Inferior parietal cortex (tissue), 1 donor: Measurements from ENCODE around the gene TRMT1.
A peak's percentile ranks its signal among the peaks of the same experiment; 100 is the strongest.

Source experiments
- DNase-seq: peaks from one replicate; pipeline ENCODE4 v3.0.0-alpha.2; 2016; ENCODE audit errors: extremely low spot score

Gene TRMT1

DNA sequence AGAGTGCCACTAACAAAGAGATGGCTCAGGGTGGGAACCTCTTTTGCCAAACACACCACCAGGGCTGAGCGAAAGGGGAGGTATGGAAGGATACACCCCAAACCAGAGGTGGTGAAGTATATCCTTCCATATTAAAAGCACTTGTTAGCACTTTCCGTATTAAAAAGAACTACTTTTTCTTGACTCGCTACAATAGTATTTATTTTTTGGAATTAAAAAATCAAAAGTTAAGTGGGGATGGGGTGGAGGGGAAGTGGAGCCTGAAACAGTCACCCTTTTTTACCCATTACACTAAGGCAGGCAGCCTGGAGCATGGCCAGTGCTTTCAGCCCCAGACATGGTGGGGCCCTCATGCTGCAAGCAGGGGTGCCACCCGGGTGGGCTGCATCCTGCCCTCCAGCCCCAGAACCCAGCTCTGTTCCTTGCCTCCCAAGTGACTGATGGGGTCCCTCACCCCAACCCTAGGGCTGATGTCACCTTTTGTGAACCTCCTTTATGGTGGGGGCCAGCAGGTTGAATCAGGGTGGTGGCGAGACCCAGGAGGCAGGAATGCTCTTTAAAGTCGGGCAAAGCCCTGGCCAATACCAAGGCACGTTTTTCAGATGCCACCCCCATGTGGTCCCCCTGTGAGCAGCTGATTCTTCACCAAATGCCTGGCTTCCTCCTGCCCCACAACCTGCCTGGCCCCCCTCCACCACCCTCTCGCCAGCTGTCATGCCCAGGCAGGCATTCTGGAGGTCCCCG is 44.9 kb downstream of the TRMT1 start:
- no peak for DNase-seq

DNA sequence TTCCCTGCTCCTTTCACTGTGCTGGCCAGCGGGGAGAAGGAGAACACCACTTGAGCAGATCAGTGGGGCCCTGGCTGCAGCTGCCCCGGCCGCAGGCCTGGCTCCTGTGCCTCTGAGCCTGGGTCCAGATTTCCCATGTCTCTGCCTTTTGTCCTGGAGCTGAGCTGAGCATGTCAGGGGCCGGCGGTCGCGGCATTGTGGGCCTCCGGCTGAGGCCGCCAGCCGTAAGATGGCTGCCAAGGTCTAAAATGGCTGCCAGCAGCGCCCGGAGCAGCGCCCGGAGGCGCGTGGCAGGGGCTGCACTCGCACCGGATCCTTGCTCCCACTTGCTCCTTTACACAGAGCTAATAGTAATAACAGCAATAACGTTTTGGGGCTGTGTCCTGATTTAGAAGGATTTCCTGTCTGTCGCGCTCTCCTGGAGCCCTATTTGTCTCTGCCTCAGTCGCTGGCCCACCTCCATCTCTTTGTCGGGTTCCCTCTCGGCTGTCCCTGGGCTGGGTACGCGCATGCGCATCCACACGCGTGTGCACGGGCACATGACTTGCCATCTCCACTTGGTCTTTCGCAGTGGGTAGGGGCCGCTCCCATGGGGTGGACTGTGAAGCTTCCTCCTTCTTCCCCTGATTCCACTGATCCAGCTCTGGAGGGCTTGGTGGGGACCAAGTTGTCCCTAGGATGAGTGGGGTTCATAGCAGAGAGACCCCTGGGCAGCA is 46.0 kb downstream of the TRMT1 start:
- no peak for DNase-seq

DNA sequence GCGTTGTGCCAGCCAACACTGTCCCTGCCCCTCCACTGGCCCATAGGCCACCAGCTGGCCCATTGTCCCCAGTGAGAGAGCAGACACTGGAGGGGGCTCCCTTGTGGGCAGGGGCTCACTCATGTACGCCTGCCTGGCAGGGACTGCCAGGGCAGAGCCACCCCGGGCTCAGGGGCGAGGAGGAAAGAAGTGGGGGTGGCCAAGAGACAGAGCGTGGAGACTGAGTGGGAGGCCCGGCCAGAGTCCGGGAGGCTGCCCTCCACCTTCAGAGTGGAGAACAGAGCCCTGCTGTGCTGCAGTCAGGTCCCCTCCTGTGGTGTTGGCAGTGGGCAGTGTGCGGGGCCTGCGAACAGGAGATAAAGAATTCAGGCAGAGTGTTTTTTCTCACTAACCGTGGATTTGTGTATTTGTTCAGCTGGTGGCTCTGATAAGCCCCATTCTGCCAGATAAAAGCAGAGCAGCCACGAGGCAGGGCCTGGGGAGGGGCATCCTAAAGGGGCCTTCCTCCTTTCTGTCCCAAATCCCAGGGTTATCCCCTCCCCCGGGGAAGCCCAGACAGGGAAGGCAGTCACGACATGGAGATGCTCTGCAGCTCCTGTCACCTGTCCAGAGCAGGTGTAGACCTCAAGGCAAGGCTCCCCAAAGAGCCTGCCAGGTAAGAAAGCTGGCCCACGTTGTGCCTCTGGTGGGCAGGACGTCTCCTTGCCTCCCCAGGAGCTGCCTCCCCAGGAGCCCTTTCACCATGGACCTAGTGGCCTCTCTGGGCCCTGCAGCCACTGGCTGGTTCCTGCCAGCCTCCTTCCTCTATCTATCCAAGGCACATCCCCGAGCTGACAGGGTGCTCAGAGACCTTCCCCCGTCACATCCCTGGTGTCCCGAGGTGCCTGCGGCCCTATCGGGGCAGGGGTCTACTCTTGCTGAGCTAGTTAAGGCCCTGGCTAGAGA is 46.9 kb downstream of the TRMT1 start:
- DNase-seq: no peak

DNA sequence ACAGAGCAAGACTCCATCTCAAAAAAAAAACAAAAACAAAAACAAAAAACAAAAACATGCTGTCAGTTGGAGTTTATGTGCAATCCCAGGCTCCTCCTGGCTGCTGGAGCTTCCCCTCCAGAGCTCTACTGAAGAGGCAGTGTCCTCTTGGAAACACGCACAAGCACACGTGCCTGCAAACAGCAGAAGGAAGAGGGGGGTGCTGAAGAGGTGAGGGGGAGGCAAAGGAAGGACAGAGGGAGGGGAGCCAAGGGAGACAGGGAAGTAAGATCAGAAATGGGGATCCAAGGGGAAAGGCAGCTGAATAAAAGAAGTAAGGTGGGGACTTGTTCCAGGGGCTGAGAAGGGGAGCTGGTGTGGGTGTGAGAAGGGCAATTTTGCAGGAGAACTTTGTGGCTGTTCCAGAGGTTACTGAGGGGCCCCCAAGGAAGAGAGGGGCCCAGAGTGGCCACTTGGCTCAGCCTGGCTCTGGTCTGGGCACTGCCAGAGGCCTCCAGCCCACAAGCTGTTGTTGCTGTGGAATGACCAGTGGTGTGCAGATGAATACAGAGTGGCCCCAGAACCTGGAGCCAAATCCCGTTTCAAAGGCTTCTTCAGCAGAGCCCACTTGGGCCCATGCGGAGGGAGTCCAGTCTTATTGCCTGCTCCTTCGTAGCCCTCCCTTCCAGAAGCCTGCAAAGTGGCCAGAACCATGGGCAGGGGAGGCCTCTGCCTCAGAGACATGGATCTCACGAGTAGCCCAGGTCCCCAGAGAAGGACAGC is 48.3 kb downstream of the TRMT1 start:
- DNase-seq: no peak

DNA sequence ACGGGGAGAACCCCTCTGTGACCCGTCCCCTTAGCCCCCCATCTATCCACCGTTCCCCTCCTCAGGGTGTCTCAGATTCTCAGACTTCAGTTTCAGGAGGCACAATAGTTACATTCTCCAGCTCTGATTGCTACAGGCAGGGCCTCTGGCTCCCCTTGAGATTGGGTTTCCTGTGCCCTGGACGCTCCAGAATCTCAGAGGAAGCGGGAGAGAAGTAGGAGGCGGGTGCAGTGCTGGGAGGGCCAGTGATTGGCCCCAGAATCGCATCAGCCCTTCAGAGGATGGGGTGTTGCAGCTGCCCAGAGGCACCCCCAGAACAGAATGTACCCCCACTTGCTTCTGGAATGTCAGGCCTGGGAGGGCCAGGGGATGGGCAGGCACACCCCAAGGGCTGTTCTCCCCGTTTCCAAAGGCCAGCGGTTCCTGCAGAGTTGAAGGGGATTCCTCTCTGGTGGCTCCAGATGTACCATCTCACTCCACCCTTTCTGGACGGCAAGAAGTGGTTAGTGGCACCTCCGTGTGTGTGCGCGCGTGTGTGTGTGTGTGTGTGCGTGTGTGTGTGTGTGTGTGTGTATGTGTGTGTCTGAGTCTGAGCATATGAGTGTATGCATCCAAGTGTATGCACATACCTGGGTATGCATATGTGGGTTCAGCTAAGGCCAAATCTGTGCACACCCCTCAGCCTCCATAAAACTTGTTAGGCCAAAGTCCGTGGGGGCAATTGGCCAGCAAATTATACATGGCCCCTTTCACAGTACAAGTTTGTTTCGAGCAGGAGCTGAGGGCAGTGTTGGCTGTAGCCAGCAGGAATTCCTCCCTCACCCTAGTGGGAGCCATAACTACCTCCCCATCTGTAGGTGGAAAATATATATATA is 49.4 kb downstream of the TRMT1 start:
- DNase-seq: no peak

DNA sequence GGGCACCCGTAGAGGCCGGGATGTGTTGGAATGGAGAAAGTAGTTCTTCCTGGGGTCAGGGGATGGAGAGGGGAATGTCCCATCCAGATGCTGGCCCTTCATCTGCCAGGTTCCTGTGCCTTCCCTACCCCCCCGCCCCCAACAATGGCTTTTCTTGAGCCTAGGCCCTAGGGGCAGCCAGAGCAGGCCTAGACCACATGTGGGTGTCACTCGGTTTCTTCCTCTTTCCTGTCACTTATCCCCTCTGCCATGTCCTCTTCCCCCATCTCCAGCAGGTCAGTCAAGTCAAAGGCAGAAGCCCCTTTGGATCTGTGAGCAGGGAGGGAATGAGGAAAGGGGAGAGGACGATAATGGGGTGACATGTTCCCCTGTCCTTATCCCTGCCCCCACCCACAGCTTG is 50.3 kb downstream of the TRMT1 start:
- no peak for DNase-seq

DNA sequence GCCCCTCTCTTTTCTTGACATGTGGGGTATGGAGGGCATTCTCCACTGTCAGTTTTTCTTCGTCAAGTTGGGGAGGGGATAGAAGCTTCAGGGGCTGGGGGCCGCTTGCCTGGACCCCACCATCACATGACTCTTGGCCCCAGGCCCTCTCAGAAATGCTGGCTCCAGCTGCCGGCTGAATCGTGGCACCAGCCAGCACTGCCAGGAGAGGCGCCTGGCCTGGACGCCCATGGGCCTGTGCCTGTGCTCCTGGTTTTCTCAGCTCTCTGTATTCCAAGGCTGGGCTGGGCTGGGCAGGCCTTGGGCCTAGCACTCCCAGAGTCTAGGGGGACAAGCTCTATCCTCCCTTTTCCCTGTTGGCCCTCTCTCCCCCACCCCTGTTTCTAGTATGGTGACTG is 52.4 kb downstream of the TRMT1 start:
- DNase-seq: no peak

DNA sequence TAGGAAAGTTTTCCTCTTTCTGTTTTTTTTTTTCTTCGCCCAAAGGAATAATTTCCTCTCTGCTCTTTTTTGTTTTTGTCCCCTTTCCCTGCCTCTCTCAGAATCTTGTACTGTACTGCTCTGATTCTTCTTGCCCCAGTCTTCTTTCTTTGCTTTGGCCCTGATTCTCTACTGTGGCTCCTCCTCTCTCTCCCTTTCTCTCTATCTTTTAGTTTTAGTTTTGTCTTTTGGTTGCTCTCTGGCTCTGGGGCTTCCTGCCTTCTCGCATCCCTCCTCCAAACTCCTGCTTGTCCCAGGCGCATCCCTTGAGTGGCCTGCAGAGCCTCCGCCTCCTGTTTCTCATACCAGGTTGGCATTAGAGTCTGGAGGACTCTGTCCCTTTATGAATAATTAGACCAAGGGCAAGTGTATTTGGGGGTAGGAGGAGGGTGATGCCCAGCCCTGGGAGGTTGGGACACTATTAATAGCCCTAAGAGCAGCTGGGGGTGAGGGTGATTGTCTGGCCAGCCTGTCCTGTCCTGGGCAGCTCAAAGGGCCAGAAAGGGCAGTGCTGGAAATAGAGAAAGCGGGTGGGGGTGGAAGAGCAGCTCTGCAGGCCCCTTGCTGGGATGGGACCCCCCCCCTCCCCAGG is 53.0 kb downstream of the TRMT1 start:
- DNase-seq: no peak

DNA sequence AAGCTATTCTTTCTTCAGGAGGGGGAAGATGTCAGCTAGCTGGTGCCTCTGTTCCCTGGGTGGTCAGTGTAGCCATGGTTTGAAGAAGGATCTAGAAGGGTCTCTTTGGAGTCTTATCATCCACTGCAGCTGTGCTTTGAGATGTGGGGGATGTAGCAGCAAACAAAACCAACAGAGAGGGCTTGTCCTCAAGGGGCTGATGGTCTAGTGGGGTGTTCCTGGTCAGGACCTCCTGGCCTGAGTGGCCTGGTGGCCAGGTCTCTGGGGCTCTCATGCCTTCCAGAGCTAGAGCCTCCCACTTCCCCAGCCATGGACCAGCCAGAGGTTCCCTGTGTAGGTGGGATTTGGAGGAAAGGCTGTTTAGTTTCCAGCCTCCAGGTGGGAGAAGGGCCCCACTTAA is 54.2 kb downstream of the TRMT1 start:
- DNase-seq: no peak

DNA sequence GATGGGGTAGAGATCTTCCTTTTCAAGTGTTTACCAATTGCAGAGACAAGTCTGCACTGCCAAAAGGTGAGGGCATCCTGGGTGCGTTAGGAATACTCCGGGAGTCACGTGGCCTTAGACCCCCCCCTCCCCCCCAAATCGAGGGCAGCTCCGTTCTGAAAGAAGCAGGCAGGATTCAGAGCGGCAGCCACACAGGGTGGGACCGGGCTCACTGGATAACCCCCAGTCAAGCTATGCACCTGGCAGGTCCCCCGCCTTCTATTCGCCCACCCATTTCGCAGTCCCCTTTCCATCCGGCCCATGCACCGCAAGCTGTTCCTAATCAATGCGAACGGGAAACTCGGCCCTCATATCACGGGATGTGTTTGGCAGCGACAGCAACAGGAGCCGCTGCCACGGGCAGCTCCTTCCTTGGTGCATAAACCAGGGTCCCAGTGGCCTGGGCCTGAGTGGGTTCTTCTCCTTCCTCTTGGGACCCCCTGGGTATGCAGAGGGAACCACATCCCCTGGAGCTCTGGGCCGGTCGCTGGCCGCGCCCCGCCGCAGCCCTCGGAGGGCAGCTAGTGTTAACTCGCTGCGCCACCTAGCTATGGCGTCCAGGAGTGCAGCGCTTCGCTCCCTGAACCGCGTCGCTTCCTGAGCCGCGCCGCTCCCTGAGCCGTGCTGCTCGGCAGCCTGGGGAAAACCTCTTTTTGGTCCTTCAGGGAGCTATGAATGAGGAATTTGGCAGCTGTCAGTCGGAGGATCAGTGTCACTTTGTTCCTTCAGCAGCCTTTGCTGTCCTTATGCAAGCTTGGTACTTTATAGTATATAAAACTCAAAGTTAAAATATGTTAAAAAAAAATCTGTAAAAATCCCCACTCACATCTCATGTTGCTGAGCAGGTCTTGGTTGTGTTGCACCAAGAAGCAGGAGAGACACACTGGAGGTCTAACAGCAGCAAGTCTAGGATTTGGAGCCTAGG is 55.3 kb downstream of the TRMT1 start:
- DNase-seq: peak; percentile 93

DNA sequence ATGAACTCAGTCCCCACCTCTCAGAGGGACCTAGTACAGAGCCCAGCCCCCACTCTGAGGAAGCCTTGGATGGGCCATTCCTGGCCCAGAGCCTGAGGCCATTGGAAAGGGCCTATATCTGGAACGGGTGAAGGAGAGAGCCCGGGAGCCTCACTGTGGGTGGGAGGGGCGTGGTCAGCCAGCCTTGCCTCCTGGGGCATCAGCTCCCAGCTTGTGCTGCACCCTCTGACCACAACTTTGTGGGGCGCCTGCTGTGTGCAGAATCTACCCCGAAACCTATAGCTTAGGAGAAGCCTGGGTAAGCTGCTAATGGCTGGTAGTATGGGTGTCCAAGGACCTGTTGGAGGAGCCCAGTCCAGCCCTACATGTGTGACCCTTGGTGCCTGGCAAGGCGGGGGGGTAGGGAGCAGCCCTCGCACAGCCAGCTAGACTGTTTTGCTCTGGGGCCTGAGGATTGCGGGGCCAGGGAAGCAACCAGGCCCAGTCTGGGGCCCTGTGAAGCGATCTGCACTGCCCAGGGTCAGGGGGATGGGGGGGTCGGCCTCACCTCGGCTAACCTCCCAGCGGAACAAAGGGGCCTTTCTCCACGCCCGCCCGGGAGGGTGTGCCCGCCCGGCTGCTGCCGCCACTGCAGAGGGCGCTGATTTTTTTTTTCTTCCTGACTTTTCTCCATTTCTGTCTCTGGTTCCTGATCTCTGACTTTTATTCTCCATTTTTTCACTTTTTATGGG is 56.1 kb downstream of the TRMT1 start:
- DNase-seq: no peak

DNA sequence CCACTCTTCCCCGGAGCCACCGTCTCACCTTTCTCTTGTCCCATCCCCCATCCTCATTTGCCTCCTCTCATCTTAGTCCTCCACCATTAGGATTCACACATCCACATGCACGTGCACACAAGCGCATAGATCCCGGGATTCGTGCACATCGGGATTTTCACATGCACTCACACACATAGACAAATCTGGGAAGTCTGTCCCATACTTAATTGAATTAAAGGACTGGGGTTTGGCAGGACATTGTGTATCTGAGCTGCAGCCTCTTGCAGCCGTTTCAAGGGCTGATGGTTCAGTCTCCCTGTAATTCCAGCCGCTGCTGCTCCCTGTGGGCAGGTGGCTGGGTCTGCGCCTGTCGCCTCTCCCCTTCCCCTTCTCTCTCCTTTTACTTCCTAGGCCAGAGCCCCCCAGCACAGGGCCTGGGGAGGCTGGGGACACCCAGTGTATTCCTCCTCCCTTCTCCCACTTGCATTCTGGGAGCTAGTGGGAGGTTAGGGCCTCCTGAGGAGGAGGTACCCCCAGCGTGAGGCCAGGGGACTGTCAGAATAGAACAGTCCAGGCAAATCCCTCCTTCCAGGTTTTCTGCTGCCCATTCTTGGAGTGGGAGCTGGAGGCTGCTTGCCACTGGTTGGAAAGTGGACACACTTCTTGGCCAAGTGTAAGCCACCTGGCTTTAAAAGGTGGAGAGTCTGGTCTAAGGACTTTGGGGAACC is 57.4 kb downstream of the TRMT1 start:
- DNase-seq: no peak

DNA sequence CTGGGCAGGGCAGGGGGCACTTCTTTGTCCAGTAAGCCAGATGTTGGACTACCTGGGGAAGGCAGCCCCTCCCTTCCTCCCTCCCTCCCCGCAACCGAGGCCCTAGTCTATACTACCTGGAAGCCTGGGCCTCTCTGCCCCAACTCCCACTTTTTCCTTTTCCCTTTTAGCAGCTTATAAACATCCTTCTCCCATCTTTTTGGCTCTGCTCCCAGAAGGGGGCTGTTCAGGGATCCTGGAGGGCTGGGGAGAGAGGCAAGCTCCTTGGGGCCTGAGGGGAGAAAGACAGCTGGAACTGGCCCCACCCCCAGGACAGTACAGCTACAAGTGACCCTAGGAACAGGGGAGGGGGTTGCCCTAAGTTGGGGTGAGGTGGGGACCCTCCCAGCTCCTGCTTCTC is 58.8 kb downstream of the TRMT1 start:
- DNase-seq: no peak

DNA sequence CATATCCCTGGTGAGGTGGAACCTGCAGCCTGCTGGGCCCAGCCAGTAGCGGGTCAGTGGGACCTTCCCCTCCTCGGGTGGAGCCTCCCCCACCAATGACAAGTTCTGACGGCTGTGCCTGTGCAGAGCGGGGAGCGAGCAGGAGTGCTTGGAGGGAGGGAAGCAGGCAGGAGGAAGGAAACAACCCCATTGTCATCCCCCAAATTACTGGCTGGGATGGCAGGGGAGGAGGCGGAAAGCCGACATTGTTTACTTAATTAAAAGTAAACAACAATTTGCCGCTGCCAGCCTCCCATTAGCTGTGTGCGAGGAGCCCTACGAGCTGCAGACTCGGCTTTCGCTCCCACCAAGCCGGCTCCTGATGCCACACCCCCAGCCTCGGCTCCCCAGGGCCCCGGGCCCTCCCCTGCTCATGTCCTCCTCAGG is 59.4 kb downstream of the TRMT1 start:
- no peak for DNase-seq

DNA sequence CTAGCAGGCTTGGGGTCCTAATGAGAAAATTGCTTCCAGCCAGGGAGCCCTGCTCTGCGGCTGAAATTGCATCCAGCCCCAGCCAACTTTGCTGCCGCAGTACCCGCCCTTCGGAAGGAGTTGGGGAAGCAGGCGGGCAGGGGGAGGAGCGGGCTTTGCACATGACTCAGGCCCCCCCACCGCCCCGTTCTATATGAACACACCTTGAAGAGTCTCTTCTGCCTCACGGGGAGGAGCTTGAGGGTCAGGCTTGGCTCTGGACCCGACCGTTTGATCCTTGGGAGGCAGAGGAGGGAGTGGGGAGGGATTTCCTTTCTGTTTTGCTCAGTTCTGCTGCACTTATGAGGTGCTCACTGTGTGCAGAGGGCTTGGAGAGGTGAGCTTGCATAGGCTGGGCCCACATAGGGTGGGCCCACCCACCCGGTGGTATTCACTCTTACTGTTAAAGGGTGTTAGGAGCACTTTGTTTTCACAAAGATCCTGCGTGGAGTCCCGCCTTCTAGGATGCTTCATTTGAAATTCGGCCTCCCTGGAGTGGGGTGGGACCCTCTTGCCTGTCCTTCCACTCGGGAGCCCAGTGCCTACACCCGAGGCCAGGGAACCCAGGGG is 60.4 kb downstream of the TRMT1 start:
- DNase-seq: no peak

DNA sequence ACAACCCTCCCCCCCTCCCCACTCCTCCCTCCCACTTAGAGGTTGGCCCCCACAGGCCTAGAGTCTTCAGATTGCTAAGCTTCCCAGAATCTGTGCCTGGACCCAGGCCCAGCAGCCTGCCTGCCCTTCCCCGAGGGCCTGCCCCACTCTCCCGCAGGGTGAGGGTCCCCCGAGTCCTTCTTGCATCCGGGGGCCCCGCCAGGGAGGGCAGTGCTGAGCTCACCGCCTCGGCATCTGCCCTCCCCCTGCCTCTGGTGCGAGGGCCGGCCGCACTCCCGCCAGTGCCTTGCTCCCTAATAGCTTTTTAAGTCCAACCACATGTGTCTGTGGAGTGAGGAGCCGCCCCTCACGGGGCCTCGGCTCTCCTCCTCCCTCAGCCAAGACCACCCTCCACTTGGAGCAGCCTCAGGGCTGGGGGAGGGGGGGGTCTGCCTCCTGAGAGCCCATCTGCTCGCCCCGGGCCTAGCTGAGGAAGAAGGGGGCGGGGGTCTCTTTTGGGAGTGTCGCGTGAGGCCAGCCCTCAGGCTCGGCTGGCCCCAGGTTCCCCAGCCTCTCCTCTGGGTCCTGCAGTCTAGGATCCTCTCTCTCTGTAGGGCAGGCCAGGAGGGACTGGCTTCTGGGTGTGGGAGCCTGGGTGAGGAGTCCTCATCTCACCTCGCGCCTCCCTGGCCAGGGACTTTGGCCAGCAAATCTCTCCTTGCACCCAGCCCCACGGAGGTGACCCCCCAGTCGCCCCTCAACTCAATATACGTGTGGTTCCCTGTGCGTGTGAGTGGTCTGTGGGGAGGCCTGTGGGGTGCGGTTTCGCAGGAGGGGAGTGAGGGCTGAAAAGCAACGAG is 61.1 kb downstream of the TRMT1 start:
- no peak for DNase-seq
